ENCODE measurements around the gene MPHOSPH9.

MPHOSPH9 gene

DNA sequence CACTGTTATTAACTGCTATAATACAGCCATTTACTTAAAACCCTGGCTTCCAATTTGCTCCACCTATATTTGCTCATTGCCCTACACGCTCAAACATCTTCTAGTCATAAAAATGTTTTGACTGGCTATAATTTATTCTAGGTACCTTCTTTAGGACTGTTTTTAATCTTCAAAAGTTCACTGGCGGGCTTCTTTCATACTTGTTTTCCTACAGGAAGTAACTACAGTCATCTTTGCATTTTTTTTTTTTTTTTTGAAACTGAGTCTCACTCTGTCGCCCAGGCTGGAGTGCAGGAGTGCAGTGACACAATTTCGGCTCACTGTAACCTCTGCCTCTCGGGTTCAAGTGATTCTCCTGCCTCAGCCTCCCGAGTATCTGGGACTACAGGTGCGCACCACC lies 32.5 kb downstream of the MPHOSPH9 start (continued):
- TF ChIP-seq, protein P1, sequence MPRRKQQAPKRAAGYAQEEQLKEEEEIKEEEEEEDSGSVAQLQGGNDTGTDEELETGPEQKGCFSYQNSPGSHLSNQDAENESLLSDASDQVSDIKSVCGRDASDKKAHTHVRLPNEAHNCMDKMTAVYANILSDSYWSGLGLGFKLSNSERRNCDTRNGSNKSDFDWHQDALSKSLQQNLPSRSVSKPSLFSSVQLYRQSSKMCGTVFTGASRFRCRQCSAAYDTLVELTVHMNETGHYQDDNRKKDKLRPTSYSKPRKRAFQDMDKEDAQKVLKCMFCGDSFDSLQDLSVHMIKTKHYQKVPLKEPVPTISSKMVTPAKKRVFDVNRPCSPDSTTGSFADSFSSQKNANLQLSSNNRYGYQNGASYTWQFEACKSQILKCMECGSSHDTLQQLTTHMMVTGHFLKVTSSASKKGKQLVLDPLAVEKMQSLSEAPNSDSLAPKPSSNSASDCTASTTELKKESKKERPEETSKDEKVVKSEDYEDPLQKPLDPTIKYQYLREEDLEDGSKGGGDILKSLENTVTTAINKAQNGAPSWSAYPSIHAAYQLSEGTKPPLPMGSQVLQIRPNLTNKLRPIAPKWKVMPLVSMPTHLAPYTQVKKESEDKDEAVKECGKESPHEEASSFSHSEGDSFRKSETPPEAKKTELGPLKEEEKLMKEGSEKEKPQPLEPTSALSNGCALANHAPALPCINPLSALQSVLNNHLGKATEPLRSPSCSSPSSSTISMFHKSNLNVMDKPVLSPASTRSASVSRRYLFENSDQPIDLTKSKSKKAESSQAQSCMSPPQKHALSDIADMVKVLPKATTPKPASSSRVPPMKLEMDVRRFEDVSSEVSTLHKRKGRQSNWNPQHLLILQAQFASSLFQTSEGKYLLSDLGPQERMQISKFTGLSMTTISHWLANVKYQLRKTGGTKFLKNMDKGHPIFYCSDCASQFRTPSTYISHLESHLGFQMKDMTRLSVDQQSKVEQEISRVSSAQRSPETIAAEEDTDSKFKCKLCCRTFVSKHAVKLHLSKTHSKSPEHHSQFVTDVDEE (CRISPR knock-in tag; IDR thresholded peaks at IDR 0.05) = no peak
- no peak for TF ChIP-seq CSDC2 (CRISPR knock-in tag; IDR thresholded peaks at IDR 0.05)
- no peak for TF ChIP-seq ISL1 (CRISPR knock-in tag; IDR thresholded peaks at IDR 0.05)

DNA sequence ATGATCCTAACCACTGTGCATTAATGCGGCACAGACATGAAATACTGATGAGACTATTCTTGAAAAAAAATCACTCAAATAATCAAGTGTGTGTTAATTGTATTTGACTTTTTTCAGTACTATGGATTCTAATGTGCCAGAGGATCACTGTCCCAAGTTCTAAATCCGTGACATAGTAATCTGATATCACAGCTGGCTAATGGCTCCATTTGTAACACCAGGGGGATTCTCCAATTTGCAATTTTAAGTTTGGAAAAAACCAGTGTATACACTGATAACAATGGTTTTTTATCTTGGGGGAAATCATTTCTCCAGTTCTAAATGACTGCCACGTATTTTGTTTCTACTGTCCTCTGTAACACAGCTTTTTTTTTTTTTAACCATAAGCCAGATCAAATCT lies 33.0 kb downstream of the MPHOSPH9 start:
- ATAC-seq = no peak
- TF ChIP-seq RARB (CRISPR knock-in tag; IDR thresholded peaks at IDR 0.05) = no peak
- TF ChIP-seq OSR1 (CRISPR knock-in tag; IDR thresholded peaks at IDR 0.05) = no peak
- TF ChIP-seq, protein P2, sequence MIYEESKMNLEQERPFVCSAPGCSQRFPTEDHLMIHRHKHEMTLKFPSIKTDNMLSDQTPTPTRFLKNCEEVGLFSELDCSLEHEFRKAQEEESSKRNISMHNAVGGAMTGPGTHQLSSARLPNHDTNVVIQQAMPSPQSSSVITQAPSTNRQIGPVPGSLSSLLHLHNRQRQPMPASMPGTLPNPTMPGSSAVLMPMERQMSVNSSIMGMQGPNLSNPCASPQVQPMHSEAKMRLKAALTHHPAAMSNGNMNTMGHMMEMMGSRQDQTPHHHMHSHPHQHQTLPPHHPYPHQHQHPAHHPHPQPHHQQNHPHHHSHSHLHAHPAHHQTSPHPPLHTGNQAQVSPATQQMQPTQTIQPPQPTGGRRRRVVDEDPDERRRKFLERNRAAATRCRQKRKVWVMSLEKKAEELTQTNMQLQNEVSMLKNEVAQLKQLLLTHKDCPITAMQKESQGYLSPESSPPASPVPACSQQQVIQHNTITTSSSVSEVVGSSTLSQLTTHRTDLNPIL (CRISPR knock-in tag; IDR thresholded peaks at IDR 0.05; ENCODE audit: low read depth) = no peak
- no peak for TF ChIP-seq ZNF565 (CRISPR knock-in tag; conservative IDR thresholded peaks at IDR 0.05; ENCODE audit: low read depth)
- no peak for TF ChIP-seq ISL1 (CRISPR knock-in tag; IDR thresholded peaks at IDR 0.05)
- no peak for TF ChIP-seq ZFP30 (CRISPR knock-in tag; IDR thresholded peaks at IDR 0.05)
- TF ChIP-seq ESRRG (CRISPR knock-in tag; IDR thresholded peaks at IDR 0.05) = no peak
- TF ChIP-seq ZFP3 (CRISPR knock-in tag; IDR thresholded peaks at IDR 0.05) = no peak
- no peak for TF ChIP-seq ZNF70 (CRISPR knock-in tag; IDR thresholded peaks at IDR 0.05)

DNA sequence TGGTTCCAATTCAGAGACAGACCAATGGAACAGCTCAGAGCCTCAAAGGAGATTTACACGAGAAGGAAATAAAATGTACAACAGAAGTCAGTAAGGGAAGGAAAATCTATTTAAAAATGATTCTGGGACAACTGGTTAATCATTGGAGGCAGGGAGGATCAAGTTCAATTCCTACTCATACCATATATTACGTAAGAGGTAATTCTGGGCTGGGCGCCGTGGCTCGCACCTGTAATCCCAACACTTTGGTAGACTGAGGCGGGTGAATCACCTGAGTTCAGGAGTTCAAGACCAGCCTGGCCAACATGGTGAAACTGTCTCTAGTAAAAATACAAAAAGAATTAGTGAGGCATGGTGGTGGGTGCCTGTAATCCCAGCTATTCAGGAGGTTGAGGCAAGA lies 45.3 kb downstream of the MPHOSPH9 start:
- no peak for TF ChIP-seq RARB (CRISPR knock-in tag; IDR thresholded peaks at IDR 0.05)
- no peak for TF ChIP-seq ARNTL (CRISPR knock-in tag; IDR thresholded peaks at IDR 0.05; ENCODE audit: borderline replicate concordance, low read depth)
- no peak for TF ChIP-seq GLIS3 (CRISPR knock-in tag; IDR thresholded peaks at IDR 0.05)
- TF ChIP-seq ESRRG (CRISPR knock-in tag; IDR thresholded peaks at IDR 0.05) = no peak
- no peak for TF ChIP-seq TOX (CRISPR knock-in tag; IDR thresholded peaks at IDR 0.05; ENCODE audit: borderline replicate concordance)
- TF ChIP-seq BACH2 (CRISPR knock-in tag; IDR thresholded peaks at IDR 0.05; ENCODE audit: borderline replicate concordance) = no peak
- TF ChIP-seq, protein P3, sequence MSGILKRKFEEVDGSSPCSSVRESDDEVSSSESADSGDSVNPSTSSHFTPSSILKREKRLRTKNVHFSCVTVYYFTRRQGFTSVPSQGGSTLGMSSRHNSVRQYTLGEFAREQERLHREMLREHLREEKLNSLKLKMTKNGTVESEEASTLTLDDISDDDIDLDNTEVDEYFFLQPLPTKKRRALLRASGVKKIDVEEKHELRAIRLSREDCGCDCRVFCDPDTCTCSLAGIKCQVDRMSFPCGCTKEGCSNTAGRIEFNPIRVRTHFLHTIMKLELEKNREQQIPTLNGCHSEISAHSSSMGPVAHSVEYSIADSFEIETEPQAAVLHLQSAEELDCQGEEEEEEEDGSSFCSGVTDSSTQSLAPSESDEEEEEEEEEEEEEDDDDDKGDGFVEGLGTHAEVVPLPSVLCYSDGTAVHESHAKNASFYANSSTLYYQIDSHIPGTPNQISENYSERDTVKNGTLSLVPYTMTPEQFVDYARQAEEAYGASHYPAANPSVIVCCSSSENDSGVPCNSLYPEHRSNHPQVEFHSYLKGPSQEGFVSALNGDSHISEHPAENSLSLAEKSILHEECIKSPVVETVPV (CRISPR knock-in tag; IDR thresholded peaks at IDR 0.05) = no peak
- TF ChIP-seq ZNF8 (CRISPR knock-in tag; IDR thresholded peaks at IDR 0.05) = no peak
- no peak for TF ChIP-seq ZFP30 (CRISPR knock-in tag; IDR thresholded peaks at IDR 0.05)
- no peak for TF ChIP-seq OSR1 (CRISPR knock-in tag; IDR thresholded peaks at IDR 0.05)
- TF ChIP-seq ZFP3 (CRISPR knock-in tag; IDR thresholded peaks at IDR 0.05) = no peak
- TF ChIP-seq, protein P4, sequence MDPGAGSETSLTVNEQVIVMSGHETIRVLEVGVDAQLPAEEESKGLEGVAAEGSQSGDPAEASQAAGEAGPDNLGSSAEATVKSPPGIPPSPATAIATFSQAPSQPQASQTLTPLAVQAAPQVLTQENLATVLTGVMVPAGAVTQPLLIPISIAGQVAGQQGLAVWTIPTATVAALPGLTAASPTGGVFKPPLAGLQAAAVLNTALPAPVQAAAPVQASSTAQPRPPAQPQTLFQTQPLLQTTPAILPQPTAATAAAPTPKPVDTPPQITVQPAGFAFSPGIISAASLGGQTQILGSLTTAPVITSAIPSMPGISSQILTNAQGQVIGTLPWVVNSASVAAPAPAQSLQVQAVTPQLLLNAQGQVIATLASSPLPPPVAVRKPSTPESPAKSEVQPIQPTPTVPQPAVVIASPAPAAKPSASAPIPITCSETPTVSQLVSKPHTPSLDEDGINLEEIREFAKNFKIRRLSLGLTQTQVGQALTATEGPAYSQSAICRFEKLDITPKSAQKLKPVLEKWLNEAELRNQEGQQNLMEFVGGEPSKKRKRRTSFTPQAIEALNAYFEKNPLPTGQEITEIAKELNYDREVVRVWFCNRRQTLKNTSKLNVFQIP (CRISPR knock-in tag; IDR thresholded peaks at IDR 0.05; ENCODE audit: borderline replicate concordance, low read depth) = no peak
- TF ChIP-seq, protein P2 (CRISPR knock-in tag; IDR thresholded peaks at IDR 0.05; ENCODE audit: low read depth) = no peak
- no peak for TF ChIP-seq PPARA (CRISPR knock-in tag; IDR thresholded peaks at IDR 0.05; ENCODE audit: borderline replicate concordance)
- ATAC-seq = no peak

DNA sequence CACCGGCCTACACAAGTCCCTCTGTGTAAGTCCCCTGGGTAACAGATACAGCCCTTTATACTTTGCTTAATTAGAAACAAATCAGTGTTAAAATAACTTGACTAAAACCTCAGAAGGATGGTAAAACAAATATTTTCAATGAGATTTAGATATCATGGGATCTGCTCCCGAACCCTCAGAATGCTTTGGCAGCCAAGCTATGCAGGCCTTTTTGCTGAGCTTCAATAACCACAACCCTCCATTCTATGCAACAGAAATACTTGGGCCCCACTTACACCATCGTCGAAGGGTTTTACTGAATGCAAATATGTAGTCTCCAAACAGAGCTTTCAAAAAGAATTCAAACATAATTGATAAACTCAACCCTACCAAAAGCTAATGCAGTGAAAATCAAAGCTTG lies 52.8 kb downstream of the MPHOSPH9 start:
- ATAC-seq = no peak
- TF ChIP-seq RARB (CRISPR knock-in tag; IDR thresholded peaks at IDR 0.05) (no peak), OSR1 (CRISPR knock-in tag; IDR thresholded peaks at IDR 0.05) (no peak), ZNF8 (CRISPR knock-in tag; IDR thresholded peaks at IDR 0.05) (no peak), TOX (CRISPR knock-in tag; IDR thresholded peaks at IDR 0.05; ENCODE audit: borderline replicate concordance) (no peak), SNAI2 (CRISPR knock-in tag; IDR thresholded peaks at IDR 0.05) (no peak), ZFP3 (CRISPR knock-in tag; IDR thresholded peaks at IDR 0.05) (no peak), CSDC2 (CRISPR knock-in tag; IDR thresholded peaks at IDR 0.05) (no peak)
- TF ChIP-seq, protein P1 (CRISPR knock-in tag; IDR thresholded peaks at IDR 0.05) = no peak
- TF ChIP-seq, protein P2 (CRISPR knock-in tag; IDR thresholded peaks at IDR 0.05; ENCODE audit: low read depth) = no peak
- TF ChIP-seq, protein P5, sequence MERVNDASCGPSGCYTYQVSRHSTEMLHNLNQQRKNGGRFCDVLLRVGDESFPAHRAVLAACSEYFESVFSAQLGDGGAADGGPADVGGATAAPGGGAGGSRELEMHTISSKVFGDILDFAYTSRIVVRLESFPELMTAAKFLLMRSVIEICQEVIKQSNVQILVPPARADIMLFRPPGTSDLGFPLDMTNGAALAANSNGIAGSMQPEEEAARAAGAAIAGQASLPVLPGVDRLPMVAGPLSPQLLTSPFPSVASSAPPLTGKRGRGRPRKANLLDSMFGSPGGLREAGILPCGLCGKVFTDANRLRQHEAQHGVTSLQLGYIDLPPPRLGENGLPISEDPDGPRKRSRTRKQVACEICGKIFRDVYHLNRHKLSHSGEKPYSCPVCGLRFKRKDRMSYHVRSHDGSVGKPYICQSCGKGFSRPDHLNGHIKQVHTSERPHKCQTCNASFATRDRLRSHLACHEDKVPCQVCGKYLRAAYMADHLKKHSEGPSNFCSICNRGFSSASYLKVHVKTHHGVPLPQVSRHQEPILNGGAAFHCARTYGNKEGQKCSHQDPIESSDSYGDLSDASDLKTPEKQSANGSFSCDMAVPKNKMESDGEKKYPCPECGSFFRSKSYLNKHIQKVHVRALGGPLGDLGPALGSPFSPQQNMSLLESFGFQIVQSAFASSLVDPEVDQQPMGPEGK (CRISPR knock-in tag; IDR thresholded peaks at IDR 0.05; ENCODE audit: borderline replicate concordance) = no peak

All from SK-N-SH treated with all-trans-retinoic acid at 6 μM for 48 hours (cell line).